ENCODE results near the gene SNTG2.

- no peak for TF ChIP-seq TAF1 (IDR thresholded peaks at IDR 0.05; ENCODE audit: borderline replicate concordance, insufficient read depth, low read length)
- TF ChIP-seq, protein P1, sequence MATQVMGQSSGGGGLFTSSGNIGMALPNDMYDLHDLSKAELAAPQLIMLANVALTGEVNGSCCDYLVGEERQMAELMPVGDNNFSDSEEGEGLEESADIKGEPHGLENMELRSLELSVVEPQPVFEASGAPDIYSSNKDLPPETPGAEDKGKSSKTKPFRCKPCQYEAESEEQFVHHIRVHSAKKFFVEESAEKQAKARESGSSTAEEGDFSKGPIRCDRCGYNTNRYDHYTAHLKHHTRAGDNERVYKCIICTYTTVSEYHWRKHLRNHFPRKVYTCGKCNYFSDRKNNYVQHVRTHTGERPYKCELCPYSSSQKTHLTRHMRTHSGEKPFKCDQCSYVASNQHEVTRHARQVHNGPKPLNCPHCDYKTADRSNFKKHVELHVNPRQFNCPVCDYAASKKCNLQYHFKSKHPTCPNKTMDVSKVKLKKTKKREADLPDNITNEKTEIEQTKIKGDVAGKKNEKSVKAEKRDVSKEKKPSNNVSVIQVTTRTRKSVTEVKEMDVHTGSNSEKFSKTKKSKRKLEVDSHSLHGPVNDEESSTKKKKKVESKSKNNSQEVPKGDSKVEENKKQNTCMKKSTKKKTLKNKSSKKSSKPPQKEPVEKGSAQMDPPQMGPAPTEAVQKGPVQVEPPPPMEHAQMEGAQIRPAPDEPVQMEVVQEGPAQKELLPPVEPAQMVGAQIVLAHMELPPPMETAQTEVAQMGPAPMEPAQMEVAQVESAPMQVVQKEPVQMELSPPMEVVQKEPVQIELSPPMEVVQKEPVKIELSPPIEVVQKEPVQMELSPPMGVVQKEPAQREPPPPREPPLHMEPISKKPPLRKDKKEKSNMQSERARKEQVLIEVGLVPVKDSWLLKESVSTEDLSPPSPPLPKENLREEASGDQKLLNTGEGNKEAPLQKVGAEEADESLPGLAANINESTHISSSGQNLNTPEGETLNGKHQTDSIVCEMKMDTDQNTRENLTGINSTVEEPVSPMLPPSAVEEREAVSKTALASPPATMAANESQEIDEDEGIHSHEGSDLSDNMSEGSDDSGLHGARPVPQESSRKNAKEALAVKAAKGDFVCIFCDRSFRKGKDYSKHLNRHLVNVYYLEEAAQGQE (IDR thresholded peaks at IDR 0.05; ENCODE audit: insufficient read depth in 1 of 2, low read depth in 2 of 2, low read length in 2 of 2) = no peak
Observed at GRCh38 chr2:1052771-1053191, 102.1 kb downstream of the SNTG2 start.
